Hepatocyte (in vitro differentiated cells): ENCODE data around the gene PKP1.

Experiments
- EZH2 ChIP-seq: fragments of 200-600 bp; sonication (generic); IDR thresholded peaks from 2 replicates; pipeline ENCODE4 v1.6.1; 2016; ENCODE audit warnings: antibody characterized with exemption, mild to moderate bottlenecking, borderline replicate concordance
- TF ChIP-seq, protein P1 (sequence below): fragments of 200-600 bp; sonication (generic); IDR thresholded peaks from 2 replicates; pipeline ENCODE4 v1.5.1; 2016; ENCODE audit warnings: antibody characterized with exemption, mild to moderate bottlenecking; ENCODE audit not compliant: poor library complexity

GRCh38 chr1:201264072-201264471 is 19.2 kb upstream of the PKP1 start:
- TF ChIP-seq, protein P1, sequence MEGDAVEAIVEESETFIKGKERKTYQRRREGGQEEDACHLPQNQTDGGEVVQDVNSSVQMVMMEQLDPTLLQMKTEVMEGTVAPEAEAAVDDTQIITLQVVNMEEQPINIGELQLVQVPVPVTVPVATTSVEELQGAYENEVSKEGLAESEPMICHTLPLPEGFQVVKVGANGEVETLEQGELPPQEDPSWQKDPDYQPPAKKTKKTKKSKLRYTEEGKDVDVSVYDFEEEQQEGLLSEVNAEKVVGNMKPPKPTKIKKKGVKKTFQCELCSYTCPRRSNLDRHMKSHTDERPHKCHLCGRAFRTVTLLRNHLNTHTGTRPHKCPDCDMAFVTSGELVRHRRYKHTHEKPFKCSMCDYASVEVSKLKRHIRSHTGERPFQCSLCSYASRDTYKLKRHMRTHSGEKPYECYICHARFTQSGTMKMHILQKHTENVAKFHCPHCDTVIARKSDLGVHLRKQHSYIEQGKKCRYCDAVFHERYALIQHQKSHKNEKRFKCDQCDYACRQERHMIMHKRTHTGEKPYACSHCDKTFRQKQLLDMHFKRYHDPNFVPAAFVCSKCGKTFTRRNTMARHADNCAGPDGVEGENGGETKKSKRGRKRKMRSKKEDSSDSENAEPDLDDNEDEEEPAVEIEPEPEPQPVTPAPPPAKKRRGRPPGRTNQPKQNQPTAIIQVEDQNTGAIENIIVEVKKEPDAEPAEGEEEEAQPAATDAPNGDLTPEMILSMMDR, result no peak
- no peak for TF ChIP-seq EZH2
